Midbrain (tissue), 1 donor: ENCODE data around the gene TTF1.
"Not testable (repeated sequence)": the region's sequence is repeated elsewhere in the genome, so short reads cannot be mapped to it uniquely, and the experiment has no call there.

Experiments
- DNase-seq: peaks from one replicate; lab custom pipeline; 2025; lab: John Stamatoyannopoulos, UW

Gene TTF1

GRCh38 chr9:132413926-132414325 is 7.3 kb upstream of the TTF1 start:
- no peak for DNase-seq

DNA sequence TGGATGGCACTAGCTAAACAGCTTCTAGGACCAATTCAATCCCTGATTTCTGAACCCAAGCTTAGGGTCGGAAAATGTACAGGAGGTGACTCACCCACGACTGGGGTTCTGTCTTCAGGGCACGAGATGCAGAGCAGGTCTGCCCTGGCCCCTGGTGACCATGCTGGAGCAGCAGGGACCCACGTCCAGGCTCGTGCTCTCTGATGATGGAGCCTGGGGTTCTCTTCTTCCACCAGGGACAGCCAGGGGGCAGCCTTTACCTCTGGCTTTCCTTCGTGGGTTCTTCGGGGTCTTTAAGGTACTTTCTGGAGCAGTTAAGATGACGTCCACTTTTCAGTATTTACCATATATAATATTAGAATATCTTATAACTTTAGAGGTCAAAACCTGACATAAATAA is 5.4 kb upstream of the TTF1 start:
- no peak for DNase-seq

GRCh38 chr9:132411091-132411508 is 4.5 kb upstream of the TTF1 start:
- peak; percentile 2 for DNase-seq

- no peak for DNase-seq
These were observed 4.0 kb upstream of the TTF1 start for GRCh38 chr9:132410642-132411041.

- DNase-seq, result no peak
These were observed 3.3 kb upstream of the TTF1 start, which contains the start of gene CFAP77 for GRCh38 chr9:132409828-132410528. Gene CFAP77 (plus strand): TSS chr9:132410211. CDS start chr9:132410272, 61 bp downstream.

- DNase-seq, result no peak
These were observed 1.9 kb upstream of the TTF1 start for GRCh38 chr9:132408521-132408920.

GRCh38 chr9:132407196-132407595 is 556 bp upstream of the TTF1 start:
- DNase-seq, result no peak

GRCh38 chr9:132404228-132404881 is 2.3 kb downstream of the TTF1 start:
- DNase-seq, result no peak

DNA sequence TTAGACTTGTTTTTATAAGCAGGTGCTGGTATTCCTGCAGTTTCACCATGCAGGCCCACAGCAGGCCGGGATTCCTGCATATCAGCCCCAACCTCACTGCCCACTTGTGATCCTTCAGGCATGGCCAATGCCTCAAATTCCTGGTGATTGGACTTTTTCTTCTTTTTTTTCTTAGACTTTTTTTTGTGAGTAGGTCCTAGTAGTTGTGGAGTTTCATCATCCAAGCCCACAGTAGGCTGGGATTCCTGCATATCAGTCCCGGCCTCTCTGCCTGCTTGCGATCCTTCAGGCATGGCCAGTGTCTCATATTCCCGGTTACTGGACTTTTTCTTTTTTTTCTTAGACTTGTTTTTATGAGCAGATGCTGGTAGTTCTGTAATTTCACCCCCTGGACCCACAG is 4.8 kb downstream of the TTF1 start:
- DNase-seq, result no peak

DNA sequence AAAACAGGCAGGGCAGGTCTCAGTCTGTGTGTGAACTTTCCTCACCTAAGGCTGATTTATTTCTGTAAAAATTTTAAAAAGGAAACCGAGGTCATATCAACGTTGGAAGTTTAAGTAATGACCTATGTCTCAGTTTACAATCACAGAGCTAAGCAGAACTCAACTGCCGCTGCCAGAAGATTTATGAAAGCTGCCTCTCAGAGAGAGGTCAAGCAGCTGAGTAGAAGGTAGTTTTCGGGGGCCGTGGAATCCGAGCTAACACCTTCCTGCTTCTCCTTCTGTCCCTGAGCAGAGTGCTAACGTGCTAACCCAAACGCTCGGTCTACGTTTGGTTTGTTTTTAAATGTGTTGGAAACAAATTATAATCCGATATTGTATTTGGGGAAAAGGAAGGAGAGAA is 11.1 kb downstream of the TTF1 start:
- no peak for DNase-seq

DNA sequence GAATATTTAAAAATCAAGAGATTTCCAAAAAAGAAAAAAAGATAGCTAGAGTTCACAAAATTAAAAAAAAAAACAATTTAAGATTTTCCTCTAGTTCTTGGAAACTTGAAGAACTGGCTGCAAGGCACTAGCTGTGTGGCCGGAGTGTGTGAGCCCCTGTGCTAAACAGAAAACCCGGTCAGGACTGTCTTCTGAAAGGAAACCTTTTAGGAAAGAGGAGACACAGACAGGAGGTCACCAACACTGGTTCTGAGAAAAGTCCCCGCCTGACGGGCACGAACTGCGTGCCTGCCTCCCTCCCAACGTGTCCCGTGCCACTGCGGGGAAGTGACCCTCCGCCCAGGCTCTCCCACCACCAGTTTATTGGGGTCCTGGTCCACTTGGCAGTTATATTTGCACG is 15.2 kb downstream of the TTF1 start:
- DNase-seq, result no peak

- DNase-seq, result no peak
These were observed 15.7 kb downstream of the TTF1 start for GRCh38 chr9:132390966-132391365.

DNA sequence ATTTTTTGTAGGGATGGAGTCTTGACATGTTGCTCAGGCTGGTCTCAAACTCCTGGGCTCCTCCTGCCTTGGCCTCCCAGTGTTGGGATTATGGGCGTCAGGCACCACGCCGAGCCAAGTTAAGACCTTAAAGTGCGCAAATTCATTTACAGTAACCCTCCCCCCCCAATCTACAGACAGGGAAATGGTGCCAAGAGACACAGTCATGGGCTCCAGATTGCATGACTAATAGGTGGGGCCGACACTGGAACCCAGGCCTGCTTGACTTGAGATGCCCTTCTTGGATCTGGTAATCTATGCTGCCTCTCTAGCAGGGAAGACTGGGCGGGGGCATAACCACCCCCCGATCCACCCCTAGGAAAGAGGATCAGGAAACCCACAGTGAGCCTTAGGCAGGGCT is 19.5 kb downstream of the TTF1 start:
- no peak for DNase-seq

DNA sequence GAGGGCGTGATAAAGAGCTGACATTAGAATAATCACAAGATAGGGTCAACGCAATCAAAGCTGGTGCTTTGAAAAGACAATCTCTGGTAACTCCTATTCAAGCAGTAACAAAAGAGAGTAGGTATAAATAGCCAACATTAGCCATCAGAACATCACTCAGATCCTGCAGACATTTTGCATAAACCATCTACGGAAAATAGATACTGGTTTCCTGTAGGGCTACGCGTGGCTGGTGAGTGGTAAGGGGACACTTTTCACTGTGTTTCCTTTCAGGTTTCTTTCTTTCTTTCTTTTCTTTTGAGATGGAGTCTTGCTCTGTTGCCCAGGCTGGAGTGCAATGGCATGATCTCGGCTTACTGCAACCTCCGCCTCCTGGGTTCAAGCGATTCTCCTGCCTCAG is 22.3 kb downstream of the TTF1 start:
- DNase-seq, result no peak

- no peak for DNase-seq
These were observed 23.2 kb downstream of the TTF1 start for GRCh38 chr9:132383462-132383883.

- DNase-seq, result peak; percentile 2
These were observed 24.6 kb downstream of the TTF1 start for GRCh38 chr9:132381966-132382541.

- not testable (repeated sequence) for DNase-seq
These were observed 28.2 kb downstream of the TTF1 start for GRCh38 chr9:132378416-132378815.

GRCh38 chr9:132377769-132378168 is 28.9 kb downstream of the TTF1 start:
- DNase-seq, result not testable (repeated sequence)

DNA sequence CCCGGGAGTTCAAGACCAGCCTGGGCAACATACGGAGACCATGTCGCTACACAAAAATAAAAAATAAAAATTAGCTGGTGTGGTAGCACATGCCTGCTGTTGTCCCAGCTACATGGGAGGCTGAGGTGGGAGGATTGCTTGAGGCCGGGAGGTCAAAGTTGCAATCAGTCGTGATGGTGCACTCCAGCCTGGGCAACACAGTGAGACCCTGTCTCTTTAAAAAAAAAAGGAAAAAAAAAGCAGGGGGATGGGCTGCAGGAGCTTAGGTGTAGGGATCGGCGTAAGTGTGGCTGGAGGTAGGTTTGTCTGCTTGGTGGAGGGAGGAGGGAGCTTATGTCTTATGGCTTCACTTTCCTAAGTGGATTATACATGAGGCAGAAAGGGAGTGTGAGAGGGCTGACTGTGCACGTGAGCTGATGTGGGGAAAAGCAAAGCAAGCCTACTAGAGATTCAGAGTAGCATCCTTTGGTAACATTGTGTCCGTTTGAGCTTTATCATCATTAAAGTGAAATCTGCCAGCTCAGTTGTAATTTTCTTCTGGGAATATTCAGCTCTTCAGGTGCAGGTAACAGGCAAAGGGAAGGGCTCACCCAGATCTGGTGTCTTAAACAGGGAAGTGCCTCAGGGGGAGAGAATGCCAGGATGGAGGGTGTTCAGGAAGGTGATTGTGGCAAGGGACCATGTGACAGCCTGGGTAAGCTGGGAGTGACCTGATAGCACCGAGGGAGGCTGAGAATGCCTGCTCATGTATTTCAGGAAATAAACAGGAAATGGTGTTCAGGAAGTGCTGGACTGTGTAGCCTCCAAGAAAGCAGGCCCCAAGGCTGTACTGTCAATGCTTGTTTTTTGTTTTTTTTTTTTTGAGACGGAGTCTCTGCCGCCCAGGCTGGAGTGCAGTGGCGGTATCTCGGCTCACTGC is 34.2 kb downstream of the TTF1 start:
- DNase-seq, result peak; percentile 51

- DNase-seq, result no peak
These were observed 36.0 kb downstream of the TTF1 start for GRCh38 chr9:132370592-132370991.

- no peak for DNase-seq
These were observed 37.2 kb downstream of the TTF1 start for GRCh38 chr9:132369421-132369820.

GRCh38 chr9:132367613-132368313 is 38.9 kb downstream of the TTF1 start:
- DNase-seq, result no peak
